ENCODE measurements around the gene SAMD8.
"Not testable (repeated sequence)": the region's sequence is repeated elsewhere in the genome, so short reads cannot be mapped to it uniquely, and the experiment has no call there.

The SAMD8 gene

GRCh38 chr10:75108684-75109458, 2.6 kb upstream of the SAMD8 start:
- DNase-seq, result no peak

DNA sequence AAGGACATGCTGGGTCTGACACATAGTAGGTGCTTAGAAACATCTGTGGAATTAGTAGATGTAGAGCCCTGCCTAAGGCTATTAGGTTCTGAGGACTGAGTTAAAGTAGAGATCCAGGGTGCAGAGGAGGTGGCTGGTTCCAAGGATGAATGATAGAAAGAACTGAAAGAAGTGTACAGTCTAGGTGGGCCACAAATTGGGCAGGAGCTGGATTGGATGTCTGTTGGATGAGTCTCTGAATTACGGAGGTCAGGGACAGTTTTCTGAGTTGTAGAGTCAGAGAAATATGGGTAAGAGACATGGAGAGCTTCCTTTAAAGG, 2.0 kb upstream of the SAMD8 start:
- DNase-seq, result no peak

GRCh38 chr10:75110006-75110632, 1.3 kb upstream of the SAMD8 start:
- no peak for DNase-seq

GRCh38 chr10:75111907-75112679, 637 bp downstream of the SAMD8 start:
- no peak for DNase-seq

GRCh38 chr10:75115137-75115536, 3.7 kb downstream of the SAMD8 start:
- no peak for DNase-seq

GRCh38 chr10:75116941-75117775, 5.7 kb downstream of the SAMD8 start:
- DNase-seq, result not testable (repeated sequence)

DNA sequence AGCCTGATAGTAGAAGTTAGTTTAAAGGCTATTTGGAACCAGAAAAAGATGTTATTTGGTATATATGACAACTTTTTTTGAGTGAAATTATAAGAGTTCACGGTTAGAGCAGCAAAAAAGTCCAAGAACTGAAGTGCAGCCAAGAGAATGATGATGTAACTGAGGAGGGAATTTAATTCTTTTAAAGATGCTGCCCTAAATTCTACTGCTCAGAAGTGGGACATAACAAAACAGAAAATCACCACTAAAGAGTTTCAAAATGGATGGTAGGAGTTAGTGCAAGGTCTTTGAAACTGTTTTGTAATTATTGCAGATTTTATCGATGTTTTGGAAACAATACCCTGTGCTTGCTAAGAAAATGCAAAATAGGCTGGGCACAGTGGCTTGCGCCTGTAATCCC, 6.5 kb downstream of the SAMD8 start:
- no peak for DNase-seq

GRCh38 chr10:75119444-75120066, 8.1 kb downstream of the SAMD8 start:
- not testable (repeated sequence) for DNase-seq

GRCh38 chr10:75121322-75121721, 9.9 kb downstream of the SAMD8 start:
- no peak for DNase-seq

GRCh38 chr10:75122505-75122904, 11.0 kb downstream of the SAMD8 start:
- no peak for DNase-seq

GRCh38 chr10:75123088-75123682, 11.7 kb downstream of the SAMD8 start:
- DNase-seq, result no peak

GRCh38 chr10:75126277-75126676, 14.8 kb downstream of the SAMD8 start:
- DNase-seq, result no peak

DNA sequence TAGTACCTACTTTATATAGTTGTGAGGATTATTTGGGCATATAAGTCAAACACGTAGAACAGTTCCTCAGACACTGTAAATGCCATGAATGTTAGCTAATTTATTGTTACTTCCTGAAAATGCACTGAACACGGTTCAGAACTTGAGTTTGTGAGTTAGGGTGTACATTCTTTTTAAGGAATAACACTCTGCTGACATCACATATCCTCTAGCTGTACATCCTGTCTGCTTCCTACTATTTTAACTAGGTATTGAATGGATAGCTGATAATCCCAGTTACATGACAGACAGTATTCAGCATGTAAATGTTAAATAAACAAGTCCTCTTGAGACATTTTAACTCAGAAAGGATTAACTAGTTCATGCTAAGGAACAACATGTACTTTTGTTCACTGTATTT, 16.0 kb downstream of the SAMD8 start:
- no peak for DNase-seq

GRCh38 chr10:75128985-75129384, 17.5 kb downstream of the SAMD8 start:
- DNase-seq, result not testable (repeated sequence)

DNA sequence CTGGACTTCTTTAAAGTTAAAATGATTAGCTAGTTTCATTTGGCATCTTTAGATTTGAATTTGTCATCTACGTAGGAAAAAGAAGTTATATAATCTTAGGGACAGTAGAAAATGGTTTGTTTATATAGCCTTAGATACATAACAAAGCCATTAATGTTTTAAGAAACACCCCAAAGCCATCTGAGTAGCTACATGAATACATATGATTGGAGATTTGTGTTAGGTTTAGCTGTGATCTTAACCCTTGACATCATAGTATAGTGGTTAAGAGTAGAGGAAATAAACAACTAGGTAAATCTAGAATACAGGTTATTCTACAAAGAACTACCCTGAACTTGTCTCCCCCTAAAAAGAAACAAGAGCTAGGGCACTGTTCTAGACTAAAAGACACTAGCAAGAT, 18.1 kb downstream of the SAMD8 start:
- no peak for DNase-seq

DNA sequence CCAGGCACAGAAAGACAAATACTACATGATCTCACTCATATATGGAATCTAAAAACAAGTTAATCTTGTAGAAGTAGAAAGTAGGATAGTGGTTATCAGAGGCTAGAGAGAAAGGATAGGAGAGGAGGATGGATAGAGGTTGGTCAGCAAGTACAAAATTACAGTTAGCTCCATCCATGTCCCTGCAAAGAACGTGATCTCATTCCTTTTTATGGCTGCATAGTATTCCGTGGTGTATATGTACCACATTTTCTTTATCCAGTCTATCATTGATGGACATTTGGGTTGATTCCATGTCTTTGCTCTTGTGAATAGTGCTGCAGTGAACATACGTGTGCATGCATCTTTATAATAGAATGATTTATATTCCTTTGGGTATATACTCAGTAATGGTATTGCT, 22.2 kb downstream of the SAMD8 start:
- DNase-seq, result not testable (repeated sequence)

- no peak for DNase-seq
These were observed 24.9 kb downstream of the SAMD8 start for GRCh38 chr10:75136346-75136745.

- DNase-seq, result no peak
These were observed 26.3 kb downstream of the SAMD8 start for GRCh38 chr10:75137533-75138438.

- no peak for DNase-seq
These were observed 28.8 kb downstream of the SAMD8 start for GRCh38 chr10:75140246-75140645.

DNA sequence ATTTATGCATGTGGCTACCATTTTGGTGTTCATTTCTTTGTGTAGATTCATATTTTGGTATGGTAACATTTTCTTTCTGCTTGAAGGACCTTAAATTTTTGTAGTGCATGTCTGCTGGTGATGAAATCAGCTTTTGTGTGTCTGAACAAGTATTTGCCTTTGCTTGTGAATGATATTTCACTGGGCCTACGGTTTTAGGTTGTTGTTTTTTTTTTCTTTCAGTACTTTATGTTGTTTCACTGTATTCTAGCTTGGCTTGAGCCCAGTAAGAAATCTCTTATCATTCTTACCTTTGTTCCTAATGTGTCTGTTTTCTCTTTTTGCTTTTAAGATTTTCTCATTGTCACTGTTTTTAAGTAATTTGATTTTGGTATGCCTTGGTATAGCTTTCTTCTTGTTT, 31.9 kb downstream of the SAMD8 start:
- DNase-seq, result no peak

- DNase-seq, result no peak
These were observed 34.1 kb downstream of the SAMD8 start for GRCh38 chr10:75145590-75145989.
